Measurements from ENCODE around the gene FRAT1.

- TF ChIP-seq POLR2A (IDR thresholded peaks at IDR 0.05): no peak
- TF ChIP-seq CTCF (IDR thresholded peaks at IDR 0.05): no peak
Observed at GRCh38 chr10:97291357-97292096, 27.5 kb upstream of the FRAT1 start.
